SK-N-SH treated with all-trans-retinoic acid at 6 μM for 48 hours (cell line): ENCODE measurements around the gene PSMF1.

ENCODE experiments used
- GLIS3 ChIP-seq: fragments of 250-450 bp; sonication (Bioruptor Pico); IDR thresholded peaks from 2 replicates; pipeline ENCODE4 v1.5.0; 2020; ENCODE audit warnings: mild to moderate bottlenecking, moderate library complexity
- PATZ1 ChIP-seq: fragments of 250-450 bp; sonication (Bioruptor Pico); IDR thresholded peaks from 2 replicates; pipeline ENCODE4 v1.8.0; 2020; ENCODE audit warnings: mild to moderate bottlenecking, moderate library complexity, borderline replicate concordance
- RARB ChIP-seq: fragments of 250-450 bp; sonication (Bioruptor Pico); IDR thresholded peaks from 2 replicates; pipeline ENCODE4 v1.8.0; 2021; ENCODE audit warnings: mild to moderate bottlenecking, moderate library complexity
- TF ChIP-seq, protein P1 (sequence below): fragments of 250-450 bp; sonication (Bioruptor Pico); IDR thresholded peaks from 2 replicates; pipeline ENCODE4 v1.5.1; 2020; ENCODE audit warnings: low read depth, mild to moderate bottlenecking, moderate library complexity

GRCh38 chr20:1144401-1145172, 26.2 kb downstream of the PSMF1 start:
- TF ChIP-seq, protein P1, sequence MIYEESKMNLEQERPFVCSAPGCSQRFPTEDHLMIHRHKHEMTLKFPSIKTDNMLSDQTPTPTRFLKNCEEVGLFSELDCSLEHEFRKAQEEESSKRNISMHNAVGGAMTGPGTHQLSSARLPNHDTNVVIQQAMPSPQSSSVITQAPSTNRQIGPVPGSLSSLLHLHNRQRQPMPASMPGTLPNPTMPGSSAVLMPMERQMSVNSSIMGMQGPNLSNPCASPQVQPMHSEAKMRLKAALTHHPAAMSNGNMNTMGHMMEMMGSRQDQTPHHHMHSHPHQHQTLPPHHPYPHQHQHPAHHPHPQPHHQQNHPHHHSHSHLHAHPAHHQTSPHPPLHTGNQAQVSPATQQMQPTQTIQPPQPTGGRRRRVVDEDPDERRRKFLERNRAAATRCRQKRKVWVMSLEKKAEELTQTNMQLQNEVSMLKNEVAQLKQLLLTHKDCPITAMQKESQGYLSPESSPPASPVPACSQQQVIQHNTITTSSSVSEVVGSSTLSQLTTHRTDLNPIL, result no peak
- TF ChIP-seq PATZ1 (CRISPR knock-in tag), result no peak
- no peak for TF ChIP-seq RARB (CRISPR knock-in tag)
- TF ChIP-seq GLIS3 (CRISPR knock-in tag), result no peak
